ENCODE results near the gene TAF8.

TAF8 gene

DNA sequence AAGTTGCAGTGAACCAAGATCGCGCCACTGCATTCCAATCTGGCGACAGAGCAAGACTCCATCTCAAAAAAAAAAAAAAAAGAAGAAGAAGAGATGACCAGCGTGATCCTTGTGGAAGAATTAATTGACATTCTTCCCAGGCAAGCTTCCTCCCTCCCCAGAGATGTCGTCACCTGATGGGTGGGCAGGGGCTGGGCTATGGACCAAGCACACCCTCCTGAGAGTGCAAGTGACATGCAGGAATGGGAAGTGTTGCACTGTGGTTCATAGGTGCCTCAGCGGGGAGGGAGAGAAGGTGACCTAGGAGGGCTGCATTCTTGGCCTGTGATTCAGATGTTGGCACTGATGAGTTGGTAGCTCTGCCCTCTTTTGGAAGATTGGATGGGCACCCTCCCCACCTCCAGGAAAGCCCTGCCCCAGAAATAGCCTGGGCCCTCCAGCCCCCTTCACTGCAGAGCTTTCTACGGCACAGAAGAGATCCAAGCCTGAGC, 37.8 kb downstream of the TAF8 start:
- DNase-seq (ENCODE audit: insufficient read length, low spot score) (peak; percentile 72), FAIRE-seq (peak; percentile 82)
- TF ChIP-seq POLR2A (IDR thresholded peaks at IDR 0.05; ENCODE audit: low read depth, low read length) = no peak

GRCh38 chr6:42090819-42091717, 40.7 kb downstream of the TAF8 start:
- no peak for FAIRE-seq
- no peak for DNase-seq (ENCODE audit: insufficient read length, low spot score)
- no peak for TF ChIP-seq POLR2A (IDR thresholded peaks at IDR 0.05; ENCODE audit: low read depth, low read length)

- FAIRE-seq (no peak), DNase-seq (ENCODE audit: insufficient read length, low spot score) (no peak)
- no peak for TF ChIP-seq POLR2A (IDR thresholded peaks at IDR 0.05; ENCODE audit: low read depth, low read length)
Observed at GRCh38 chr6:42091718-42092023, 41.3 kb downstream of the TAF8 start.

GRCh38 chr6:42093582-42094329, 43.4 kb downstream of the TAF8 start:
- no peak for FAIRE-seq
- TF ChIP-seq POLR2A (IDR thresholded peaks at IDR 0.05; ENCODE audit: low read depth, low read length) = no peak
- DNase-seq (ENCODE audit: insufficient read length, low spot score) = no peak

DNA sequence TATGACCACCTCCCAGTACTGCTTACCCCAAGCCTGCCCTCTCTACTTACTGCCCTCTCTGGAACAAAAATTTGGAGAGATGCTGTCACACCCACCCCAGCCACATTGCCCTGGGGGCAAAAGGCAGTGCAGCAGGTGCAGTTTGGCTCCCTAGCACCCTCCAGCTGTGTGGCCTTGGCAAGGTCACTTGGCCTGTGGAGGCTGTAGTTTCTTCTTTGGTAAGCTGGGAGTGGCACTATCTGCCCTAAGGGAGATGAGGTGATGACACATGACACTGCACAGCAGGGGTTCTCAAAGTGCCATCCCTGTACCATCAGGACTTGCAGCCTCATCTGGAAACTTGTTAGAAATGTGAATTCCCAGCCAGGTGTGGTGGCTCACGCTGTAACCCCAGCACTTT, 44.8 kb downstream of the TAF8 start:
- DNase-seq (ENCODE audit: insufficient read length, low spot score) (no peak), FAIRE-seq (no peak)
- TF ChIP-seq POLR2A (IDR thresholded peaks at IDR 0.05; ENCODE audit: low read depth, low read length) = no peak

- FAIRE-seq (no peak), DNase-seq (ENCODE audit: insufficient read length, low spot score) (no peak)
- no peak for TF ChIP-seq POLR2A (IDR thresholded peaks at IDR 0.05; ENCODE audit: low read depth, low read length)
Observed at GRCh38 chr6:42095776-42096541, 45.6 kb downstream of the TAF8 start.

- FAIRE-seq (peak; percentile 75), DNase-seq (ENCODE audit: insufficient read length, low spot score) (peak; percentile 77)
- no peak for TF ChIP-seq POLR2A (IDR thresholded peaks at IDR 0.05; ENCODE audit: low read depth, low read length)
Observed at GRCh38 chr6:42099340-42100028, 49.2 kb downstream of the TAF8 start.

- DNase-seq (ENCODE audit: insufficient read length, low spot score) (peak; percentile 76), FAIRE-seq (no peak)
- TF ChIP-seq POLR2A (IDR thresholded peaks at IDR 0.05; ENCODE audit: low read depth, low read length) = no peak
Observed at GRCh38 chr6:42100029-42100901, 49.9 kb downstream of the TAF8 start.

DNA sequence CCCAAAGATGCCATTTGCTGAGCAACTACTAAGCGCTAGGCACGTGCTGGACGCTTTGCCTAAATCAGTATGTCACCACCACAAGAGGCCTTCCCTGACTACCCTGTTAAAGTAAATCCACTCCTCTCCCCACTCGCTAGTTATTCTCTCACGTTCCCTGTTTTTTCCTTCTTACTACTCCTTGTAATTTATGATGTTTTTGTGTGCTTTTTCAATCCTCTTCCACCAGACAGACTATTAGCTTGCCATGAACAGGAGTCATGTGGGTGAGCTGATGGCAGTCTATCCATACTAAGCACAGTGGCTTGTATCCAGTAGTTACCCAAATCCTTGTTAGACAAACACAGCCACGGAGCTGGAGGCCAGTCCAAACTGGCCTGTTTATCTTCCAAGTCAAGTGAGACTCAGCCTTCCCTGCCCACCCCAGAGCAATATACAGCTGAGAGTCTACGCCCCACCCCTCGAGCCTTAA, 50.9 kb downstream of the TAF8 start:
- DNase-seq (ENCODE audit: insufficient read length, low spot score) (no peak), FAIRE-seq (no peak)
- no peak for TF ChIP-seq POLR2A (IDR thresholded peaks at IDR 0.05; ENCODE audit: low read depth, low read length)

- FAIRE-seq (no peak), DNase-seq (ENCODE audit: insufficient read length, low spot score) (no peak)
- no peak for TF ChIP-seq POLR2A (IDR thresholded peaks at IDR 0.05; ENCODE audit: low read depth, low read length)
Observed at GRCh38 chr6:42103216-42103615, 52.9 kb downstream of the TAF8 start.

DNA sequence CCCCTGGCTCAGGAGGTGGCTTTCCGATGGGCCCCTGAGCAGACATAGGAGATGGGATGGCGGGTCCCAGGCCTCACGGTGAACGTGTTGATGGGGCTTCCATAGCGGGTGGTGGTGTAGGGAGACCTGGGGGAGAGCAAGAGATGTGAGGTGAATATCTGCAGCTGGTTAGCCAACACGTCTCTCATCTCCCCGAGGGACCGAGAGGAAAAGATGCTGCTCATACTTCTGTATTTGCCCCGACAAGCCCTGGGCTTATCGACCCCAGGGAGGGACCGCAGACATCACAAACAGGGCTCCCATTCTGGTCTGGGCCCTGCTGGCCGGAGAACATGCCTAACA, 53.4 kb downstream of the TAF8 start:
- DNase-seq (ENCODE audit: insufficient read length, low spot score) (no peak), FAIRE-seq (no peak)
- no peak for TF ChIP-seq POLR2A (IDR thresholded peaks at IDR 0.05; ENCODE audit: low read depth, low read length)

- no peak for FAIRE-seq
- TF ChIP-seq POLR2A (IDR thresholded peaks at IDR 0.05; ENCODE audit: low read depth, low read length) = no peak
- DNase-seq (ENCODE audit: insufficient read length, low spot score) = no peak
Observed at GRCh38 chr6:42104095-42104803, 53.9 kb downstream of the TAF8 start.

Data from H54 (cell line).